ENCODE results near the gene SEMA5B.

SEMA5B gene

GRCh38 chr3:122890720-122891220 lies 136.8 kb downstream of the SEMA5B start:
- DNase-seq (ENCODE audit: low read depth): no peak

DNA sequence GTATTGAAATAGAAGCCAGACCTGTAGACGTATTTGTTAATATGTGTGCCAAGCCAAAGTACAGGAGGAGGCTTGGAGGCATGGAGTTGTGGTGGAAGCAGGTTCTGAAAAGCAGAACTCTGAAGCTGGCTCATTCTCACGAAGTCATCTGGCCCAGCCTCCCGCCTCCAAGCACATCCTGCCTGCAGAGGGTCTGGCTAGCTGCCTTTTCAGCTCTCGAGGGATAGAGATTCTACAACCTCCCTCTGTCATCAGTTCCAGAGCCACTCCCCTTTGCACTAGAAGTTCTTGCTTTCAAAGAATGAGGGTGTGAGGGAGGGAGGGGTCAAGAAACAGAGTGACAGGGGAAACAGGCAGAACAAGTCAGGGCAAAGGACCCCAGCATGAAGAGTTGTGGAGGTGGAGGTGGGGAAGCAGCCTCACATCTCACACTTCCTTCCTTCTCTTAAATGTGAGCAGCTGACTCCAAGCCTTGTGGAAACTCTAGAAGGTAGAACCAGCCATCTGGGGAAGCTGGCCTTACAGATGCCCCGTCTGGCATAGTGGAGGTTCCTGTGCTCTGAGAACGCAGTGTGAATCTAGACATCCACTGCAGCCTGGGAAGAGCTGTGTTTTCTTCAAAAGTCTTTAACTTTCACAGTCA lies 137.4 kb downstream of the SEMA5B start:
- no peak for DNase-seq (ENCODE audit: low read depth)

DNA sequence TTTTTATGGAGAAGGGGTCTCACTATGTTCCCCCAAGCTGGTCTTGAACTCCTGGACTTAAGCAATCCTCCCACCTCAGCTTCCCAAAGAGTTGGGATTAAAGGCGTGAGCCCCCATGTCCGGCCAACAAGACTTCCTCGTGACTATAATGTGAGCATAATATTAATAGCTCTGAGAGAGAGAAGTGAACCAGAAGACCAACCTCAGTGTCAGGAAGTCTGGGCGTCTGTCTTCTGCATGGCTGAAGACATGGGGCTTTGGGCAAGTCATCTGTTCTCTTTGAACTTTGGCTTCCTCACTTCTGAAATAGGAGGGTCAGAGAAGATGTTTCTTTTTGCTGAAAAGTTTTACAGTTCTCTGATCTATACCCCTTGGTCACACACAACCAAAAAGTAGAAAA lies 140.6 kb downstream of the SEMA5B start:
- DNase-seq (ENCODE audit: low read depth): no peak

DNA sequence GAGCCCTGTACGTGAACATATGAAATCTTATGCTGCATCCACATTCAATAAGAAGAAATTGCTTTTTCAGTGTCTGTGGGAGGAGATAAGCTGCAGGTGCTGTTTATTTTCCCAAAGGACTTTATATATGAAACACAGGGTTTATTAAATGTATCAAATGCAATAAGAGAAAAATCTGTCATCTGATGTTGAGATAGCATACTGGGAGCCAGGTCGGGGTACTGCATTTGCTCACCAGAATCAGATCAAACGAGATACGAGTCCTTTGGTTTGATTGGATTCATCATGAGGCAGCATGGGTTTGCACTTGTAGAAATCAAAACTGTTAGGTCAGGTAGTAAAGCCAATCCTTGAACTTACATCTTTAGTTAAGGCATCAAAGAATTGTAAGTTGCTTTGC lies 141.3 kb downstream of the SEMA5B start:
- DNase-seq (ENCODE audit: low read depth): no peak

GRCh38 chr3:122882361-122882947 lies 145.1 kb downstream of the SEMA5B start:
- no peak for DNase-seq (ENCODE audit: low read depth)

- no peak for DNase-seq (ENCODE audit: low read depth)
Observed at GRCh38 chr3:122880624-122881023, 146.9 kb downstream of the SEMA5B start.

DNA sequence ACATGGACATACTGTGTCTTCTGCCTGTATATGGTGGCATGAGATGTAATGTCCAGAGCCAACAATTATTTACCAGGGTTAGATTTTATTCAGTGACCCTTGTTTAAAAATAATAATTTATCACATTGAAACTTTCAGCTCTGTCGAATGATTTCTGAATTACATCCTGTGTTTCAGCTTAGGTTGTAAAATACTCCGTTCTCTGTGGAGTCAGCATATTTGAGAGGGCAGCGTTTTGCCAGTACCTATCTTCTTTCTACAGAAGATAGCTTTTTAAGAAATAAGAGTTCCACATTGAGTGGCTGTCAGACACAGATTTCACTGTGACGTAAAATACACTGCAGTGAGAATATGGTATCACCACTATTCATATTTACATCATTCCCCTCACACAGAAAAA lies 147.4 kb downstream of the SEMA5B start:
- DNase-seq (ENCODE audit: low read depth): no peak

DNA sequence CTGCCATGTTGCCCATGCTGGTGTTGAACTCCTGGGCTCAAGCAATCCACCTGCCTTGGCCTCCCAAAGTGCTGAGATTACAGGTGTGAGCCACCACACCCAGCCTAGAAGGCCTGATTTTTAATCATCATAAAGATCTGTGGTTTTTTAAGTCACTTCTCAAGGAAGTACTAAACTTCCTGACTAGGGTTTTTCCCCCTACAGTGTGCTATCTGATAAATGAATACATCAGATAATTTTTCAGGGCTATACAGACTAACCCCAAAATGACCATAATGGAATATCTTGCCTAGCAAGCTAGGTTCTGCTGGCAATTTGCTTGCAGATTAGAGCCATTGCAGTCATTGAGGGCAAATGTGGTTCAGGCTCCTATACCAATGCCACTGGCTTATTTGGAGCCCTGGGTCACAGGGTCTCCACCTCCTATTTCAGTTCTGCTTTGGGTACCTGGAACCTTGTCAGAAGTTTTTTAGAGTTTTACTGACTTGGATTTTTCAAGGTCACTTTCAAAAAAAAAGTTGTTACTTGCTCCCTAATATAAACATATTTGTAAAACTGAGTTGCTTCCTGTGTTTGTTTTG lies 151.9 kb downstream of the SEMA5B start:
- no peak for DNase-seq (ENCODE audit: low read depth)

- no peak for DNase-seq (ENCODE audit: low read depth)
Observed at GRCh38 chr3:122873741-122874515, 153.6 kb downstream of the SEMA5B start.

- no peak for DNase-seq (ENCODE audit: low read depth)
Observed at GRCh38 chr3:122868322-122868721, 159.2 kb downstream of the SEMA5B start.

- DNase-seq (ENCODE audit: low read depth): no peak
Observed at GRCh38 chr3:122864498-122864897, 163.1 kb downstream of the SEMA5B start.

- DNase-seq (ENCODE audit: low read depth): no peak
Observed at GRCh38 chr3:122862381-122862780, 165.2 kb downstream of the SEMA5B start.

Measured in activated gamma-delta T cell treated with anti-CD3 and anti-CD28 coated beads, Interleukin-2, amount 50 U/mL, for 16 hours (primary cell).